Adipose tissue (tissue), 3 donors: Measurements from ENCODE around the gene PLXNA4. TPM values are rescaled to one million over a fixed set of nuclear protein-coding genes. Genes with fewer than 3 reads are reported as not detected.

Experiments used
- H3K27ac ChIP-seq: one replicate; pipeline ENCODE4 v1.5.1; 2013; ENCODE audit warnings: low read depth, low read length
- WGBS, 3 donors: extraction: QIAGEN DNeasy Blood & Tissue Kit; methylation state at CpG; one replicate each; pipeline ENCODE4 v1.1.7; 2013; 5-methylcytosine and 5-hydroxymethylcytosine counted together
- polyA plus RNA-seq, 3 donors: library from polyadenylated mRNA; stranded (reverse); fragments of 200-250 nt; gene quantifications; one replicate each; pipeline ENCODE4 v1.2.3, GENCODE V29; 2013
- donor health status: healthy with polysubstance abuse.
- donor health status: Bipolar disorder and iron deficiency.
- donor health status: healthy.

PLXNA4 gene
- polyA plus RNA-seq, 3 donors = 1.6 to 38.3 (median 11.6) TPM

DNA sequence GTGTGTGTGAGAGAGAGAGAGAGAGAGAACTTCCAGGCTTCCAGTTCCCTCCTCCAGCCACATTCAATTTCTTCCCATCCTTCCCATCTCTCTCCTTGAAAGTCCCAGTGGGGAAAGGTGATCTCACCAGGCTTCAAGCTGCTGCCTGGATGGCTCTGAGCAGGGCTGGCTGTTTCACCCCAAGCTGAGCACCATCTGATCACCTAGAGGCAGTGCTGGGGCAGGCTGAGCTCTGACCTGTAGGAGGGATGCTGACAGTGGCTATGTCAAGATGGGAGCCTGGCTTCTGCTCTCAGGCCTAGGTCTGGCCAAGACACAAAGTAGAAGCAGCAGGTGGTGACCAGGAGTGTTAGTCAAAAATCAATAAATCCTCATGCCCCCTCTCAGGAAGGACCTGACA lies 370.8 kb downstream of the PLXNA4 start:
- no peak overlapping the region for H3K27ac ChIP-seq

DNA sequence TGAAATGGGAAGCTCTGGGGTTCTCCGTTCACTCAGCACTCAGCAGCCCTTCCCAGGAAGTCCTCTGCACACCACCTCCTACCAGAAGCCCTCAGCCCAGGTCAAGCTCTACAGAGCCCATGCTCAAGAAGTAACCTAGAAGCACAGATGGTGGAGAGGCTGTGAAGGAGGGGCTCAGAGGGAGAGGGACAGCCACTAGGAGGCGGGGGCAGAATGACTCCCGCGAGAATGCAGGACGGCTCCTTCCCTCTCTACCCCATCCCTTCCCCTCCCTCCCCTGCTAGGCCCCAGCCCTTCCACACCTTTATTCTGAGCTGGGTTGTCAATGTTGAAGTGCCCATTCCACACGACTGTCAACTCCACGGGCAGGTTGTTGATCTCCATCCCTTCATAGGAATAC lies 373.2 kb downstream of the PLXNA4 start:
- WGBS, 3 donors = 70 to 89% (median 83%) methylated on average over 7 of the region's 7 CpGs
- H3K27ac ChIP-seq = no peak overlapping the region

DNA sequence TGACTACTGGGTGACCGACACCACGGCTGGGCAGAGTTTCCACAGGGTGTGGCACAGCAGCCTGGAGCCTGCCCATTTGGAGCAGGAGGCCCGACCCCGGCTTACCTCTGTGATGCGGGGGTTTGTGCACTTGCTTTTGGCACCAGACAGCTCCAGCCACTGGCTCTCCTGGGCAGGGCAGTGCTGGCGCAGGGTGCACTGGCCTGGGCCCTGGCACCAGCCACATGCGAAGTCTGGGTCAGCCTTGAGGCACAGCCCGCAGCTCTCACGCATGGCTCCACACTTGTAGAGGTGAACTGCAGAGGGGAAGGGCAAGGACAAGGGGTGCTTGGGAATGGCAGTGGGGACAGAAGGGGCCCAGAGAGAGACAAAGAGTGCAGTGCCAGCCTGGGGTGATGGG lies 373.7 kb downstream of the PLXNA4 start:
- 90 to 93% (median 92%) methylated on average over 9 of the region's 9 CpGs for WGBS, 3 donors
- H3K27ac ChIP-seq = no peak overlapping the region

DNA sequence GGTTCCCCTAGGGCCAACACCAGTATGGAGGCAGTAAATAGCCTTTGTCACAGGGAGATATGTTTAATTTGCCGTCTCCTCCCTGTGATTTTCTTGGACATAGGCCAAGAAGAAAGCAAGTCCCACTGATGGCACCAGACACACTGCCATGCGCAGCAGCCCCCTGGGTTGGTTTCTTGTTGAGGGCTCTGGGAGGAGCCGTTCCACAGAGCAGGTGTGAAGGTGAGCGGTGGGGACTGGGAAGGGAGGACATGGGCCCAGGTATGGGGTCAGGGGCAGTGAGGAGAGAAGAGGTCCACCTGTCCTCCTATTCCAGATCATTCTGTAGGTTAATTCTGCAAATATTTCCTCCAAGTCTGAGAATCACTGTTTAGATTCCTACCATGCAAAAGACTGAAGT lies 376.1 kb downstream of the PLXNA4 start:
- H3K27ac ChIP-seq = no peak overlapping the region
- 83 to 89% (median 88%) methylated on average over 4 of the region's 4 CpGs for WGBS, 3 donors

DNA sequence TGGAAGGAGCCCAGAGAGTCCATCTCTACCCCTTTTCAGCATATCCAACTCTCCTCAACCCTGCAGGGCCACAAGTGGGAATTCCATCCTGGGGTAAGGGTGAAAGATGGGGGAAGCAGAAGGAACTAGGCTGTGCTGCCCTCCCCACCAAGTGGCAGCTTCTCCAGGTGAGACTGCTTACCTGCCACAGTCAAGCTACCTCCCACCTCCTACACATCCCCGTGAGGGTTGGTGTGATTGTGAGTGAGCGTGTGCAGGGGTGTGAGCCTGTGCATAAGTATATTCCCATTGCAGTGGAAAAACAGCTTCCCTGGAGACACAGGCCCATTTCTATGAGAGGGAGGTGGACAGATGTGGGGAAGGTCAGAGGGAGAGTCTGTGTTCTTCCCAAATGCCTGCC lies 376.6 kb downstream of the PLXNA4 start:
- WGBS, 3 donors = 72 to 98% (median 86%) methylated on average over 2 of the region's 2 CpGs
- H3K27ac ChIP-seq = no peak overlapping the region

DNA sequence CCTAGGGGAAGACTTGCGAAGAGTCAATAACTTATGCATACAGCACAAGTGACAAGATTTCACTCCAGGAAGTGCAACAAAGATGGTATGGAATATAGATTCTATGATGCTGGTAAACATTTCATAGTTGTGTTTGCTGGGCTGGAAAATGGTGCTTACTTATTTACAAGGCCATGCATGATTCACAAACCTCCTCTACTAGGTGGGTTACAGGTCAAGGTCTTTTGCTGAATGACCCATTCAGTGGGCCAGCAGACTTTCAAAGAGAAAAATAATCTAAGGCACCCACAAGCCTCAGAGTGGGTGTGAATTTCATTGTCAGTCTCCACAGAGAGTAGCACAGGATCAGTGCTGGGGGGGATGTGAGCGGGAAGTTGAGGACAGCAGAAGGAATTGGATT lies 378.5 kb downstream of the PLXNA4 start:
- no peak overlapping the region for H3K27ac ChIP-seq
- WGBS, 3 donors = 96 to 98% (median 97%) methylated on average over 2 of the region's 2 CpGs

DNA sequence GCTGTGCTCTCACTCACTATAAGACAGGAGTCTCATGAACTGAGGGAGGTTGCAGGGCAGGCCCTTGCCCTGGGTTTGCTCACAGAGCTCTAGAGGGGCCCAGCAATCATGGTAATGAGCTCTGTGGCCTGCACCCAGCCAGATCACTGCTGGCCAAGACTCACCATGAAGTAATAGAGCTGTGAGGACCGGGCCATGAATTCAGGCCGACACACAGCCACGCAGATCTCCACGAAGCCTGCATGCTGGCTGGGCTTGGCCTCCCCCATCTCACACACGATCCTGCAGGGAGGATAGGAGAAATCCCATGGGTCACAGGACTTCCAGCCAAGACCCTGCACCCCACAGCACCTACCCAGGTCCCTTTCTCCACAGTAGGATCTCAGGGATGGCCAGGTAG lies 382.4 kb downstream of the PLXNA4 start:
- no peak overlapping the region for H3K27ac ChIP-seq
- 88 to 92% (median 90%) methylated on average over 5 of the region's 5 CpGs for WGBS, 3 donors

DNA sequence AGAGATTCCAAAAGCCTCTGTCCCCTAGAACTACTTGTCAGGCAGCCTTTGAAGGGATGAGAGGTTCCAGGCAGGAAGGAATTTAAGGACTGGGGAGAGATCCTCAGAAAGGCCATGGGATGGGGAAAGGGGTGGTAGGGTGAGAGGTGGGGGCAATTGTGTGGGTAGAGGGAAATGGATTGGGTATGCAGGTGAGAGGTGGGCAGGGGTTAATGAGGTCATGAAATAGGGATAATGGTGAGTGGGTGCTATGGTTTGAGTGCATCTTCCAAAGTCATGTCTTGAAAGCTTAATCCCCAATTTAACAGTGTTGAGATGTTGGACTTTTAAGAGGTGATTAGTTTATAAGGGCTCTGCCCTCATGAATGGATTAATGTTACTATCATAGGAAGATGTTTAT lies 383.5 kb downstream of the PLXNA4 start:
- no peak overlapping the region for H3K27ac ChIP-seq

DNA sequence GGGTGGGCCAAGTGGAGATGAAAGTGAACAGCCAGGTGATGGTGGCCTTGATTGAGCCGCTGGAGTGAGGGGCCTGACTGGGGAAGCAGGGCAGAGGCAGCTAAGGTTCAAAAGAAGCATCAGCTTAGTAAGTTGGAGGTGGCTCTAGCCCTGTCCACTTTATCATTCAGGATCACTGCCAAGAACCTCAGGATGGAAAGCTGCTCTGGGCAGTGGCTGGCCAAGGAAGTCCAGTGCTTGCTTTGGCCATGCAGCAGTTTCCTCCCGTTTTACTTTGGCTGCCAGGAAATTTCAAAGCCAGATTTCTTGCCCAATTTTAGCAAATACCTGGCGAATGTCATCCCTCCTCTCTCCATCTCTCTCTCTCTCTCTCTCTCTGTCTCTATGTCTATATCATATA lies 384.9 kb downstream of the PLXNA4 start:
- no peak overlapping the region for H3K27ac ChIP-seq
- WGBS, 3 donors = 56 to 65% (median 62%) methylated on average over 3 of the region's 3 CpGs

DNA sequence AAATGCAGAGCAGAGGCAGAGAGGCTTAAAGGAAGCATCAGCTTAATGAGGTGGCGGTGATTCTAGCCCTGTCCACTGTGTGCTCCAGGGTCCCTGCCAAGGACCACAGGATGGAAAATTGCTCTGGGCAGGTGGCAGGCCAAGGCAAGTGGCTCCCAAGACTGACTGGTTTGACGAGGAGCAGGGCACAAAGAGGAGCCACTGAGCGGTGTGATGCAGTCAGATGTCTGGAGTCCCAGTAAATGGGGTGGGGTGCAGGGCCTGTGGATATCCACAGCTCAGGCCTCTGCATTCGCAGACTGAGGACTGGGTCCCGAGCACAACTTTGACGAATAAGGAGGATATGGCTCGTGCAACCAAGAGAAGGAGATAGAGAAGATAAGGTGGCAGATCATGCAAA lies 385.6 kb downstream of the PLXNA4 start:
- 85 to 91% (median 88%) methylated on average over 7 of the region's 7 CpGs for WGBS, 3 donors
- H3K27ac ChIP-seq = no peak overlapping the region

DNA sequence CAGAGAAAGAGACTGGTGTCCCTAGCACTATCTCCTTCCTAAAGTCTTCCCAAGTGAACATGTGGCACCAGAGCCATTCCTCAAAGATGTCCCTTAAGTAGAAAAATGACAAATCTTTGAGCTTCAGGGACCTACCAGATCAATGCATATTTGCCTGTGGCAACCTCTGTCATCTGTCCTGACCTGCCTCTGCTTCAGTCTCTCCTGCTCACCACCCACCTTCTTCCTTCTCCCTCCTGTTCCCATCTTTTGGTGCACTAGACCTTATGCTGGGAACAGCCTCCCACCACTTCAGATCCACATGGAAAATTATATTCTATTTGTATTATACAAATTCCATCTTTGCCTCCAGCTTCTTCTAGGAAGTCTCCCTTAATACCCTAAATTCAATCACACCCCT lies 386.4 kb downstream of the PLXNA4 start:
- H3K27ac ChIP-seq = no peak overlapping the region

DNA sequence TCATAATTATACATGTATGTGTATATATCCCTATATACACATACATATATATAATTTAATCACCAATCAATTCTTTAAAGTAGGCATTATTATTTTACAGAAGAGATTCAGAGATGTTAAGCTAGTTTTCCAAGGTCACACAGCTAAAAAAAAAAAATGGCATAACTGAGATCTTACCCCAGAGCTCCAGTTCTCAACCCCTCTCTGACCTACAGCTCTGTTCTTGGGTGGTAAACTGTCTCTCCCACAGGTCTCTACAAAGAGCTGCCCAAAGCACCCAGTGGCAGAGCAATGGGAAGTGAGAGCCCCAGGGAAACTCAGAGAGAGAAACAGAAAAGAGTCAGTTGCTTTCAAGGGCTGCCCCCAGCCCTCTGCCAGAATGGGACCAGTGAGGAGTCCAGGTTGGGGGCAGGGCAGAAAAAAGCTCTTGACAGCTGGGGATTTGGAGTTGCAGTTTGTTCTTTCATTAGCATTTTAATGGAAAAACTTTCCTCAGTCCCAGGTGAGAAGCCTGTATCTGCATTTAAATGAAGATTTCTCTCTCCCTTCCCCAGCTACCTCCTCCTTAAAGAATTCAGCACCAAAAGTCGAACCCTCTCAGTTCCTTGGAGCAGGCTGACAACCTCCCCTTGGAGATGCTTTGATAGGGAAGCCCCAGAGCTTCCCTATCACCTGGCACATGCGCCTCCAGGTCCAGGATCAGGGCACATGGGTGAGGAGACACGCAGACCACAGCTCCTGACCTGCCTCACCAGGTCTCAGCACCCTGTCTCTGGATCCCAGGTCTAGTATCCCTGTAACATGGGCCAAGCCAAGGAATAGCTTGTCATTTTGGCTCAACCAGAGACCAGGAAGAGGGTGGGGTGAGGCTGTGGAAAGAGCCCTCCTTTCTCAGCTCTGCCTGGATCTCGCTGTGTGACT lies 388.1 kb downstream of the PLXNA4 start:
- H3K27ac ChIP-seq = no peak overlapping the region
- WGBS, 3 donors = 25 to 47% (median 40%) methylated on average over 4 of the region's 4 CpGs

DNA sequence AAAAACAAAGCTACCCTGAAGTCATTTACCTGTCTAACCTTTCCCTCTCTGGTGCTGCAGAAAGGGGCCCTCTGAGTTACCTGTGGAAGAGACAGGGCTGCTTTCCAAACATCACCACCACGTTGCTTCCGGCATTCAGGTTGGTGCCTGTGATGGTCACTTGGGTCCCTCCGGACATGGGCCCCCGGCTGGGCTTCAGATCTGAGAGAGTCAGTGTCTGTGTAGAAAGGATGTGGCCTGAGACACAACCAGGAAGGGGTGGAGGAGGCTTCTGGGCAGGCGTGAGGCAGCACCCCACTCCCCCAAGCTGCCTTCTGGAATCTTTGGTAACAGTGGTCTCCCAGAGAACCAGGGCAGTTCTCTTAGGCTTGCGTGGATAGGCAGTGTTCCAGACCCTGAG lies 388.9 kb downstream of the PLXNA4 start:
- no peak overlapping the region for H3K27ac ChIP-seq
- 89 to 94% (median 92%) methylated on average over 6 of the region's 6 CpGs for WGBS, 3 donors

DNA sequence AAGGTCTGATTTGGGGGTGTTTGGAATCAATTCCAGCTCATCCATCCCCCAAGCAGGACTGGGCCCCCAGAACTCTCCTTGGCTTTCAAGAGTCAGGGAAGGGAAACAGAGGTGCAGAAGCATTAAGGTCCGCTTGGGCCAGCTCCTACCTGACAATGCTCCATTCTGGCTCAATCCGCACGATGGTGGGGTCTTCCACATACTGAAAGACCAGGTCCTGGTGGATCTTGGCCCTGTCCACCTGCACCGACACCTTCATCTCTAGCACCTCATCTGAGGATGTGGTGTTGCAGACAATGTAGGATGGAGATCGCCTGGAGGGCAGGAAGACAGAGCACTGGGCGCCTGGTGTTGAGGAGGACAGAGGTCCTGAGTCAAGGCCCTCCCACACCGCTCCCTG lies 391.1 kb downstream of the PLXNA4 start:
- H3K27ac ChIP-seq = no peak overlapping the region
- 92 to 98% (median 95%) methylated on average over 7 of the region's 7 CpGs for WGBS, 3 donors

DNA sequence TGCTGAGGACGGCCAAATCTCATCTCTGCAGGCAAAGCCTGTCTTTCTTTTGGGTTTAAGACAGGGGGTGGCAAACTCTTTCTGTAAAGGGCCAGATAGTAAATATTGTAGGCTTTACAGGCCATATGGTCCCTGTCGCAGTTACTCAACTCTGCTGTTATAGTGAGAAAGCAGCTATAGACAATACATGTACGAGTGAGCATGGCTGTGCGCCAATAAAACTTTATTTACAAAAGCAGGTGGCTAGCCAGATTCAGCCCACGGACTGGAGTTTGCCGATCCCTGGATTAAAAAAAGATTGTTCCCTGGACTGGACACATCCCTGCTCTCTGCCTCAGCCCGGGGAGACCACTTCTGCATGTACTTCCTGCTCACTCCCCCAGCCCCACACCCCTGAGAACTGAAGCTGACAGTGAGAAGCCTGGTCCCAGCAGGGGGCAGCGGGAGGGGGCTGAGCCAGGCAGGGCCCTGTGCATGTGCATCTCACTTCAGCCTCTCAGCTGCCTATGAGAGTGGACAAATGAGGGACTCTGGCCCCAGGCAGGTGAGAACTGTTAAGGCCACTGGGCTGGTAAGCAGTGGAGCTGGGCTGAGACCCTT lies 392.4 kb downstream of the PLXNA4 start:
- 66 to 76% (median 72%) methylated on average over 8 of the region's 8 CpGs for WGBS, 3 donors
- no peak overlapping the region for H3K27ac ChIP-seq

DNA sequence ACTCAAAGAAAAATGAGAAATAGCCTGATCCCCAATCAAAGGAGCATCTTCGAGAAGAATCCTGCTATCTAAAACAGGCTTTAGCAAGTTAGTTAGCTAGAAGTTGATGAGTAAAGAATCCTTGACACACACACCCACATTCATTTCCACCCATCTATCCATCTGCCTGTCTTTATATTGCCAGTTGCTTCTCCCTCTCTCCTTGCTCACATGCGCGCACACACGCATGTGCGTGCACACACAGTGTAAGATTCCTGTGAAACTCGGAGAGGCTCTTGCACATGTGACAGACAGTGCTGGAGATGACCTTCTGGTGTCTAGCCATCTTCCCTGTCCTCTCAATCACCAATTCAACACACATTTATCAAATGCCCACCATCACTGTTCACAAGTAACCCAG lies 393.3 kb downstream of the PLXNA4 start:
- WGBS, 3 donors = 92 to 96% (median 95%) methylated on average over 6 of the region's 6 CpGs
- no peak overlapping the region for H3K27ac ChIP-seq

DNA sequence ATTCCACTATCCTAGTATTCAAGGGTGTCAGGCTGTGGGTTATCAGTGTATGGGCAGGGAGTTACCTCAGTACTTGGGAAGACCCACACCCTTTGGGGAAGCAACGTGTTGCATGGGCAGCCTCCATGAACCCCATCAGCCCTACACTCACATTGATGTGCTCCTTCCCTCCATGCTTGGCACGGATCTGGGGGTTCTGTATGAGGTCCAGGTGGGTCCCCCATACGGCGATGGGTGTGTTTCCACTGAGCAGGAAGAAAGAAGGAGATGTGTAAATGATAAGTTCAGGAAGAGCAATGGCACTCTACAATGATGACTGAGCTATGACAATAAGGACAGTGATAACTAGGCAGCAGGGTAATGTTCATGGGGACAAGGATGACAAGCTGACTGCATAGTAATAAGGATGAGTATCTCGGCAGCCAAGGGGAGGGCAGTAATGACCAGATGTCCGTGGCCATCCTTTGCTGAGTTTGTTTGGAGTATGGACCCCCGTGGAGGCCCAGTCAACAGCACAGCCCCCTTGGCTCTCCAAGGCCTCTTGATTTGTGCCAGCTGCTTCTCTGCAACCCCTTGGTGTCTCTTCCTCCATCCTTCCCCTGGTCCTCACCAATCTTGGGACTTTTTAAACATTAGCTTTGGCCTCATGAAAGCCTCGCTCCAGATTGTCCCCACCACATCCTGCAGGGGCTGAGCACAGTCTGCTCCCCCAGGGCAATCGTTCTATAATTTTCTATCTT lies 394.2 kb downstream of the PLXNA4 start:
- WGBS, 3 donors = 75 to 86% (median 81%) methylated on average over 9 of the region's 9 CpGs
- H3K27ac ChIP-seq = no peak overlapping the region

DNA sequence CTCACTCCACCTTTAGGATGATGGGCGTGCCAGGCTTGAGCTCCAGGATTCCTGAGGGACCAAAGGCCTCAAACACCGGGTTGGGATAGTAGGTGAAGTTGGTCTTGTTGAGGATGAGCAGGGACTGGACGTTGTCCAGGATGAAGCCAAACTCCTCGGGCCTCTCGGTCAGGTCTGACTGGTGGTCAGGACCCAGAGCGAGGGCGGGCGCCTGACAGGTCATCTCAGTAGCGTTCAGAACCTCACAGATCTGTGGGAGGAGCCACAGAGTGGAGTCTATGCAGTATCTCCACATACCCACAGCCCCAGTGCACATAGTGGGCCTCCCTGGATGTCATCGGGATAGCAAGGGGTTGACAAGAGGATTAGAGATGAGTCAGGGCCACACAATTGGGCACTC lies 394.9 kb downstream of the PLXNA4 start:
- WGBS, 3 donors = 83 to 91% (median 87%) methylated on average over 10 of the region's 10 CpGs
- H3K27ac ChIP-seq = no peak overlapping the region

DNA sequence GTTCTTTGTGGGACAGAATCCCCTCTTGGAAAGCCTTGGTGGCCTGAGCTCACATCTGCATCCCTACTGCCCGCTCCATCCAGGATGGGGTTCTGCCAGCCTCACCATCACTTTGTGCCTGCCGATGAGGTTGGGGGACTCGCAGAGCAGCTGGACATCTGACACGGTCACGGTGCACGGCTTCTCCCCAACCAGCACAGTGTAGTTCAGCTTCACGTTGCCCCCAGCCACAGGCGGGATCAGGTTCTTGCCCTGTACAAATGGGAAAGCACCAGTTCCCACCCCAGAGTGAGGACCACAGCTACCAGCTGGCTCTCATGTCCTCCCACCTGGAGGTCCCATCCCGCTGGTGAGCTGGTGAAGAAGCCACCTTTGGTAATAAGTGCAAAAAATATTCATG lies 395.8 kb downstream of the PLXNA4 start:
- 88 to 90% (median 89%) methylated on average over 9 of the region's 9 CpGs for WGBS, 3 donors
- no peak overlapping the region for H3K27ac ChIP-seq

DNA sequence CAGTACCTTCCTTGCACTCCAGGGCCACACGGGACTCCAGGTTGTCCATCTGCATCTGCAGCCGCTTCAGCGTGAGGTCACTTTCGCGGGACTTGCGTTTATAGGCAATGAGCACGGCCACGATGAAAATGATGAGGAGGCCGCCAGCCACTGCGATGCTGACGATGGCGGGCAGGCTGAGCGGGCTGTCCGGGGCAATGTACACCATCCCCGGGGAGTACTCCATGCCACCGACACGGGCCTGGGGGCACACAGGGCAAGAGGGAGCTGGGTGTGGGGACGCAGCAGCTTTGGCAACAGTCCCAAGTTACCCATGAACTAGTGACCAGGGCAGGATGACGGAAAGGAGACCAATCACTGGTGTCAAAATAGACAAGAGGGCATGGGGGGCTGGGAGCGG lies 396.6 kb downstream of the PLXNA4 start:
- 92 to 94% (median 94%) methylated on average over 20 of the region's 20 CpGs for WGBS, 3 donors
- H3K27ac ChIP-seq = no peak overlapping the region
